ENCODE results near the gene NUTM2A. TPM values are rescaled to one million over a fixed set of nuclear protein-coding genes. Genes with fewer than 3 reads are reported as not detected.
"Not testable (repeated sequence)": the region's sequence is repeated elsewhere in the genome, so short reads cannot be mapped to it uniquely, and the experiment has no call there.

The NUTM2A gene
- total and polyA plus RNA-seq, 9 of the 15 experiments (the other 6 are each of a cell fraction or from before 2014, with no cell fraction given): 0.07 to 2.8 (median 0.83) TPM; not detected in 2

- H3K79me2 ChIP-seq (ENCODE audit: control insufficient read depth, insufficient read depth, low read length); H3K4me2 ChIP-seq (ENCODE audit: insufficient read depth, low read length); H2AFZ ChIP-seq (ENCODE audit: low read depth, low read length); H3K27ac ChIP-seq (ENCODE audit: extremely low read depth, low read depth, low read length); ATAC-seq; in situ Hi-C loops (cut with MboI); H3K9me1 ChIP-seq (ENCODE audit: control insufficient read depth, insufficient read depth, low read length); BruUV-seq (replicated peaks); H3K4me3 ChIP-seq; H3K36me3 ChIP-seq (ENCODE audit: control insufficient read depth, insufficient read depth, low read length); H3K9ac ChIP-seq (ENCODE audit: insufficient read depth in 1 of 2, low read depth in 2 of 2, low read length in 2 of 2); intact Hi-C loops (cut with micrococcal nuclease); H3K27me3 ChIP-seq (ENCODE audit: control insufficient read depth in 2 of 2, insufficient read depth in 2 of 2, low read length in 2 of 2); H3K4me1 ChIP-seq (replicated peaks in 1 of 2; ENCODE audit: control insufficient read depth in 2 of 2, insufficient read depth in 2 of 2, low read length in 2 of 2); DNase-seq (ENCODE audit: extremely low read depth in 1 of 4, low spot score in 3 of 4); H3K9me3 ChIP-seq (replicated peaks; ENCODE audit: control insufficient read depth, insufficient read depth, low read depth, low read length); CTCF ChIA-PET (ENCODE audit: low intra/inter-chr PET ratio); H4K20me1 ChIP-seq (replicated peaks; ENCODE audit: control insufficient read depth, insufficient read depth, low read length); FAIRE-seq; POLR2A ChIA-PET: not testable (repeated sequence)
- no CpG with 5 or more reads among the region's 4 CpGs for WGBS (ENCODE audit: insufficient coverage, low coverage, missing lambda C conversion rate)
These were observed 39.2 kb upstream of the NUTM2A start for GRCh38 chr10:87186016-87186415.

GRCh38 chr10:87187573-87187972 lies 37.7 kb upstream of the NUTM2A start:
- H3K4me1 ChIP-seq (replicated peaks in 1 of 2; ENCODE audit: control insufficient read depth in 2 of 2, insufficient read depth in 2 of 2, low read length in 2 of 2); H3K27me3 ChIP-seq (ENCODE audit: control insufficient read depth in 2 of 2, insufficient read depth in 2 of 2, low read length in 2 of 2); in situ Hi-C loops (cut with MboI); DNase-seq (ENCODE audit: extremely low read depth in 1 of 4, low spot score in 3 of 4); FAIRE-seq; POLR2A ChIA-PET; intact Hi-C loops (cut with micrococcal nuclease); H3K27ac ChIP-seq (ENCODE audit: extremely low read depth, low read depth, low read length); CTCF ChIA-PET (ENCODE audit: low intra/inter-chr PET ratio); H3K9me1 ChIP-seq (ENCODE audit: control insufficient read depth, insufficient read depth, low read length); H3K79me2 ChIP-seq (ENCODE audit: control insufficient read depth, insufficient read depth, low read length); H4K20me1 ChIP-seq (replicated peaks; ENCODE audit: control insufficient read depth, insufficient read depth, low read length); BruUV-seq (replicated peaks); H3K9me3 ChIP-seq (replicated peaks; ENCODE audit: control insufficient read depth, insufficient read depth, low read depth, low read length); H2AFZ ChIP-seq (ENCODE audit: low read depth, low read length); H3K36me3 ChIP-seq (ENCODE audit: control insufficient read depth, insufficient read depth, low read length); H3K9ac ChIP-seq (ENCODE audit: insufficient read depth in 1 of 2, low read depth in 2 of 2, low read length in 2 of 2); ATAC-seq; H3K4me2 ChIP-seq (ENCODE audit: insufficient read depth, low read length); H3K4me3 ChIP-seq: not testable (repeated sequence)
- WGBS (ENCODE audit: insufficient coverage, low coverage, missing lambda C conversion rate): 84% methylated on average over 3 of the region's 3 CpGs

GRCh38 chr10:87191841-87192240 lies 33.4 kb upstream of the NUTM2A start:
- H3K9me3 ChIP-seq (replicated peaks; ENCODE audit: control insufficient read depth, insufficient read depth, low read depth, low read length); H3K27me3 ChIP-seq (ENCODE audit: control insufficient read depth in 2 of 2, insufficient read depth in 2 of 2, low read length in 2 of 2); H3K36me3 ChIP-seq (ENCODE audit: control insufficient read depth, insufficient read depth, low read length); H2AFZ ChIP-seq (ENCODE audit: low read depth, low read length); H3K79me2 ChIP-seq (ENCODE audit: control insufficient read depth, insufficient read depth, low read length); POLR2A ChIA-PET; H3K9ac ChIP-seq (ENCODE audit: insufficient read depth in 1 of 2, low read depth in 2 of 2, low read length in 2 of 2); in situ Hi-C loops (cut with MboI); BruUV-seq (replicated peaks); DNase-seq (ENCODE audit: extremely low read depth in 1 of 4, low spot score in 3 of 4); H3K4me3 ChIP-seq; H4K20me1 ChIP-seq (replicated peaks; ENCODE audit: control insufficient read depth, insufficient read depth, low read length); H3K27ac ChIP-seq (ENCODE audit: extremely low read depth, low read depth, low read length); H3K4me2 ChIP-seq (ENCODE audit: insufficient read depth, low read length); H3K4me1 ChIP-seq (replicated peaks in 1 of 2; ENCODE audit: control insufficient read depth in 2 of 2, insufficient read depth in 2 of 2, low read length in 2 of 2); CTCF ChIA-PET (ENCODE audit: low intra/inter-chr PET ratio); FAIRE-seq; H3K9me1 ChIP-seq (ENCODE audit: control insufficient read depth, insufficient read depth, low read length); intact Hi-C loops (cut with micrococcal nuclease); ATAC-seq: not testable (repeated sequence)
- WGBS (ENCODE audit: insufficient coverage, low coverage, missing lambda C conversion rate): 88% methylated on average over 2 of the region's 3 CpGs

Data from K562 (cell line).